Measurements from ENCODE around the gene EFNB2. TPM values are rescaled to one million over a fixed set of nuclear protein-coding genes. Genes with fewer than 3 reads are reported as not detected.

EFNB2 gene
- total and polyA plus RNA-seq, 2 of the 13 experiments (the other 11 are each of a cell fraction or from before 2014, with no cell fraction given) = 0.11 to 0.20 TPM

- no TSS peak for BruUV-seq (replicated peaks)
- H3K36me3 ChIP-seq (replicated peaks in 1 of 2; ENCODE audit: control insufficient read depth in 1 of 2, insufficient read depth in 2 of 2, low read length in 2 of 2) = no peaks in the 10 kb centered on the region
- 53% methylated on average over 11 of the region's 11 CpGs for WGBS (ENCODE audit: low lambda C conversion rate)
- no peak overlapping the region for H3K4me2 ChIP-seq (ENCODE audit: low read depth, low read length)
- H2AFZ ChIP-seq (ENCODE audit: low read length) = no peak overlapping the region
- DNase-seq (ENCODE audit: low spot score) = no peak
- CTCF ChIA-PET (ENCODE audit: low intra/inter-chr PET ratio, low total read pairs) = no interaction called here
- no peak overlapping the region for H3K9ac ChIP-seq (ENCODE audit: insufficient read depth, low read depth, low read length)
- H3K9me3 ChIP-seq (ENCODE audit: low read length) = no peaks in the 10 kb centered on the region
- no peaks in the 10 kb centered on the region for H4K20me1 ChIP-seq (ENCODE audit: insufficient read depth, low read length)
- no peaks in the 10 kb centered on the region for H3K79me2 ChIP-seq (ENCODE audit: insufficient read depth, low read length)
- H3K4me1 ChIP-seq (ENCODE audit: insufficient read depth, low read length) = no peaks in the 10 kb centered on the region
- no peak overlapping the region for H3K27ac ChIP-seq (ENCODE audit: extremely low read length, insufficient read depth, low read length)
- no peak for ATAC-seq
- POLR2A ChIA-PET = no interaction called here
- no peak for FAIRE-seq
- TF ChIP-seq ZFP37 (CRISPR knock-in tag; IDR thresholded peaks at IDR 0.05; ENCODE audit: borderline replicate concordance) = no peak
- no peak for TF ChIP-seq GATAD1 (CRISPR knock-in tag; IDR thresholded peaks at IDR 0.05)
- no peak for TF ChIP-seq ZSCAN31 (CRISPR knock-in tag; IDR thresholded peaks at IDR 0.05; ENCODE audit: low read depth)
- H3K27me3 ChIP-seq (ENCODE audit: control insufficient read depth in 1 of 2, insufficient read depth in 2 of 2, low read length in 2 of 2) = peaks cover 0 to 5% of the 10 kb centered on the region in 2 experiments; a peak in 1 of 5 replicates
- intact Hi-C loops (cut with micrococcal nuclease; ENCODE audit: unreplicated experiment) (no loop called here), in situ Hi-C loops (cut with HindIII; ENCODE audit: extremely low pct_ligation_motif_present, low pct_unique_long_range_greater_than_20kb) (no loop called here)
- H3K4me3 ChIP-seq (replicated peaks in 1 of 3; ENCODE audit: insufficient read depth in 1 of 3, low read depth in 2 of 3, low read length in 3 of 3) = no peak overlapping the region
Measured at GRCh38 chr13:106491463-106491862, 44.0 kb downstream of the EFNB2 start.

DNA sequence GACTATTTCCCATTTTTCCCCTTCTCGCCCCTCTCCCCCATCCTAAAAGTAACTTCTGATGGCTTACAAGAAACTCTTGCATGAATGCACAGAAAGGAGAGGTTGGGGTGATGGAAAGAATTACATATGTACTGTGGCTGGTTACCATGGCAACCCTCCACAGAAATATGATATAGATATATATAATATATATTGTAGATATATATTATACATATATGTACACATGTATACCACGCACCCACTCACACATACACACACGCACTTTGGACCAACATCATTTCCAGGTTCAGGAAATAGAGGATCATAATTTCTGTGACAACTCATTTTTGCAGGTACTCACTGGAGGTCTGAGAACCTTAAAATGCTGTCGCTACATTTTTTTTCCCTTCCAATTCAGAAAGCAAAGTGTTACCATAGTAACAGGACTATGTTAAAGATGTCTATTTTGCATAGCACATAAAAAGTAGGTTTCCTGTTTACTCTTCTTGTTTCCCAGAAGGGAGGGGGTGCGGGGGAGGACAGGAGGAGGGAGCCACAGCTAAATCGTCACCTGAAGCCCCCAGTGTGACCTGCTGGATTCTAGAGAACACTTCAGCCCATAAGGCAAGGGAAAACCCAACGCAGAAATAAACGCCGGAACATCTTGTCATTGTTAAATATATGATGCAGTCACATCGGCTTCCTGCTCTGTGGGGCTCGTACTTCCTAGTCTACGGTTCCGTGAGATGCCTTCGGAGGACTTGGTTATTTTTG lies 44.7 kb downstream of the EFNB2 start:
- POLR2A ChIA-PET = no interaction called here
- Histone ChIP-seq H3K36me3 (replicated peaks in 1 of 2; ENCODE audit: control insufficient read depth in 1 of 2, insufficient read depth in 2 of 2, low read length in 2 of 2) (no peaks in the 10 kb centered on the region), H3K4me1 (ENCODE audit: insufficient read depth, low read length) (no peaks in the 10 kb centered on the region), H2AFZ (ENCODE audit: low read length) (no peak overlapping the region), H3K27me3 (ENCODE audit: control insufficient read depth in 1 of 2, insufficient read depth in 2 of 2, low read length in 2 of 2) (peaks cover 0 to 6% of the 10 kb centered on the region in 2 experiments; a peak in 1 of 5 replicates), H3K4me3 (replicated peaks in 1 of 3; ENCODE audit: insufficient read depth in 1 of 3, low read depth in 2 of 3, low read length in 3 of 3) (no peak overlapping the region), H3K79me2 (ENCODE audit: insufficient read depth, low read length) (no peaks in the 10 kb centered on the region), H3K9ac (ENCODE audit: insufficient read depth, low read depth, low read length) (no peak overlapping the region), H3K27ac (ENCODE audit: extremely low read length, insufficient read depth, low read length) (no peak overlapping the region), H3K4me2 (ENCODE audit: low read depth, low read length) (no peak overlapping the region), H3K9me3 (ENCODE audit: low read length) (no peaks in the 10 kb centered on the region), H4K20me1 (ENCODE audit: insufficient read depth, low read length) (no peaks in the 10 kb centered on the region)
- no TSS peak for BruUV-seq (replicated peaks)
- WGBS (ENCODE audit: low lambda C conversion rate) = 68% methylated on average over 14 of the region's 14 CpGs
- in situ Hi-C loops (cut with HindIII; ENCODE audit: extremely low pct_ligation_motif_present, low pct_unique_long_range_greater_than_20kb) = no loop called here
- no peak for DNase-seq (ENCODE audit: low spot score)
- no peak for ATAC-seq
- CTCF ChIA-PET (ENCODE audit: low intra/inter-chr PET ratio, low total read pairs) = no interaction called here
- intact Hi-C loops (cut with micrococcal nuclease; ENCODE audit: unreplicated experiment) = no loop called here
- FAIRE-seq = no peak
- TF ChIP-seq PHF5A (CRISPR knock-in tag; IDR thresholded peaks at IDR 0.05; ENCODE audit: low read depth, unreplicated experiment) = no peak
- no peak for TF ChIP-seq RFXANK (CRISPR knock-in tag; IDR thresholded peaks at IDR 0.05)
- TF ChIP-seq ZNF660 (CRISPR knock-in tag; IDR thresholded peaks at IDR 0.05; ENCODE audit: borderline replicate concordance, low read depth) = no peak
- no peak for TF ChIP-seq ZNF703 (CRISPR knock-in tag; IDR thresholded peaks at IDR 0.05; ENCODE audit: borderline replicate concordance)
- TF ChIP-seq, protein P1, sequence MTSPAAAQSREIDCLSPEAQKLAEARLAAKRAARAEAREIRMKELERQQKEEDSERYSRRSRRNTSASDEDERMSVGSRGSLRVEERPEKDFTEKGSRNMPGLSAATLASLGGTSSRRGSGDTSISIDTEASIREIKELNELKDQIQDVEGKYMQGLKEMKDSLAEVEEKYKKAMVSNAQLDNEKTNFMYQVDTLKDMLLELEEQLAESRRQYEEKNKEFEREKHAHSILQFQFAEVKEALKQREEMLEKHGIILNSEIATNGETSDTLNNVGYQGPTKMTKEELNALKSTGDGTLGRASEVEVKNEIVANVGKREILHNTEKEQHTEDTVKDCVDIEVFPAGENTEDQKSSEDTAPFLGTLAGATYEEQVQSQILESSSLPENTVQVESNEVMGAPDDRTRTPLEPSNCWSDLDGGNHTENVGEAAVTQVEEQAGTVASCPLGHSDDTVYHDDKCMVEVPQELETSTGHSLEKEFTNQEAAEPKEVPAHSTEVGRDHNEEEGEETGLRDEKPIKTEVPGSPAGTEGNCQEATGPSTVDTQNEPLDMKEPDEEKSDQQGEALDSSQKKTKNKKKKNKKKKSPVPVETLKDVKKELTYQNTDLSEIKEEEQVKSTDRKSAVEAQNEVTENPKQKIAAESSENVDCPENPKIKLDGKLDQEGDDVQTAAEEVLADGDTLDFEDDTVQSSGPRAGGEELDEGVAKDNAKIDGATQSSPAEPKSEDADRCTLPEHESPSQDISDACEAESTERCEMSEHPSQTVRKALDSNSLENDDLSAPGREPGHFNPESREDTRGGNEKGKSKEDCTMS (CRISPR knock-in tag; conservative IDR thresholded peaks at IDR 0.05) = no peak
- no peak for TF ChIP-seq SOX13 (IDR thresholded peaks at IDR 0.05)
- no peak for TF ChIP-seq SOX13 (CRISPR knock-in tag; conservative IDR thresholded peaks at IDR 0.05 in 1 of 2, IDR thresholded peaks at IDR 0.05 in 1 of 2)
- TF ChIP-seq ZNF260 (CRISPR knock-in tag; IDR thresholded peaks at IDR 0.05; ENCODE audit: borderline replicate concordance, low read depth) = no peak
- no peak for TF ChIP-seq THRA (CRISPR knock-in tag; IDR thresholded peaks at IDR 0.05; ENCODE audit: borderline replicate concordance)
- TF ChIP-seq, protein P2, sequence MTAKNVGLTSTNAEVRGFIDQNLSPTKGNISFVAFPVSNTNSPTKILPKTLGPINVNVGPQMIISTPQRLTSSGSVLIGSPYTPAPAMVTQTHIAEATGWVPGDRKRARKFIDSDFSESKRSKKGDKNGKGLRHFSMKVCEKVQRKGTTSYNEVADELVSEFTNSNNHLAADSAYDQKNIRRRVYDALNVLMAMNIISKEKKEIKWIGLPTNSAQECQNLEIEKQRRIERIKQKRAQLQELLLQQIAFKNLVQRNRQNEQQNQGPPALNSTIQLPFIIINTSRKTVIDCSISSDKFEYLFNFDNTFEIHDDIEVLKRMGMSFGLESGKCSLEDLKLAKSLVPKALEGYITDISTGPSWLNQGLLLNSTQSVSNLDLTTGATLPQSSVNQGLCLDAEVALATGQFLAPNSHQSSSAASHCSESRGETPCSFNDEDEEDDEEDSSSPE (CRISPR knock-in tag; IDR thresholded peaks at IDR 0.05) = no peak
